ENCODE results near the gene PCTP.

DNA sequence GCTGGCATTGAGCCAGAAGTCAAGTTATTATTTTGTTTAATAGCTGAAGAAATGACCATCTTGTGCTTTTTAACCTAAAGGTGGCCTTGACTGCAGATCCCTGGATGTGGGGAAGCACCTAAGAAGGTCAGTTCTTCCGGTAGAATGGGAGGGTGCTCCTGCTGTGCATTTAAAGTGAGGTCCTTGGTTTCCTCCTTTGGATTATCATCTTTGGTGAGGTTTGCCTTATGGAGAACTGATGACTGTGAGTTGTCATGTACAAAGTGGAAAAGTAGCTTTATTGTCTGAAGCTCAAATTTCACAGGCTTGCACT is 66.5 kb downstream of the PCTP start:
- TF ChIP-seq JUND (IDR thresholded peaks at IDR 0.05) = no peak
- TF ChIP-seq, protein P1, sequence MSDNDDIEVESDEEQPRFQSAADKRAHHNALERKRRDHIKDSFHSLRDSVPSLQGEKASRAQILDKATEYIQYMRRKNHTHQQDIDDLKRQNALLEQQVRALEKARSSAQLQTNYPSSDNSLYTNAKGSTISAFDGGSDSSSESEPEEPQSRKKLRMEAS (IDR thresholded peaks at IDR 0.05; ENCODE audit: low read depth) = no peak
- TF ChIP-seq, protein P2, sequence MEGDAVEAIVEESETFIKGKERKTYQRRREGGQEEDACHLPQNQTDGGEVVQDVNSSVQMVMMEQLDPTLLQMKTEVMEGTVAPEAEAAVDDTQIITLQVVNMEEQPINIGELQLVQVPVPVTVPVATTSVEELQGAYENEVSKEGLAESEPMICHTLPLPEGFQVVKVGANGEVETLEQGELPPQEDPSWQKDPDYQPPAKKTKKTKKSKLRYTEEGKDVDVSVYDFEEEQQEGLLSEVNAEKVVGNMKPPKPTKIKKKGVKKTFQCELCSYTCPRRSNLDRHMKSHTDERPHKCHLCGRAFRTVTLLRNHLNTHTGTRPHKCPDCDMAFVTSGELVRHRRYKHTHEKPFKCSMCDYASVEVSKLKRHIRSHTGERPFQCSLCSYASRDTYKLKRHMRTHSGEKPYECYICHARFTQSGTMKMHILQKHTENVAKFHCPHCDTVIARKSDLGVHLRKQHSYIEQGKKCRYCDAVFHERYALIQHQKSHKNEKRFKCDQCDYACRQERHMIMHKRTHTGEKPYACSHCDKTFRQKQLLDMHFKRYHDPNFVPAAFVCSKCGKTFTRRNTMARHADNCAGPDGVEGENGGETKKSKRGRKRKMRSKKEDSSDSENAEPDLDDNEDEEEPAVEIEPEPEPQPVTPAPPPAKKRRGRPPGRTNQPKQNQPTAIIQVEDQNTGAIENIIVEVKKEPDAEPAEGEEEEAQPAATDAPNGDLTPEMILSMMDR (IDR thresholded peaks at IDR 0.05) = no peak
- no peak for TF ChIP-seq TEAD4 (IDR thresholded peaks at IDR 0.05; ENCODE audit: borderline replicate concordance, insufficient read depth)
- no peak for TF ChIP-seq TAF1 (IDR thresholded peaks at IDR 0.05; ENCODE audit: borderline replicate concordance, low read depth, low read length)
- TF ChIP-seq, protein P3, sequence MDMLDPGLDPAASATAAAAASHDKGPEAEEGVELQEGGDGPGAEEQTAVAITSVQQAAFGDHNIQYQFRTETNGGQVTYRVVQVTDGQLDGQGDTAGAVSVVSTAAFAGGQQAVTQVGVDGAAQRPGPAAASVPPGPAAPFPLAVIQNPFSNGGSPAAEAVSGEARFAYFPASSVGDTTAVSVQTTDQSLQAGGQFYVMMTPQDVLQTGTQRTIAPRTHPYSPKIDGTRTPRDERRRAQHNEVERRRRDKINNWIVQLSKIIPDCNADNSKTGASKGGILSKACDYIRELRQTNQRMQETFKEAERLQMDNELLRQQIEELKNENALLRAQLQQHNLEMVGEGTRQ (IDR thresholded peaks at IDR 0.05; ENCODE audit: borderline replicate concordance, low read depth, low read length) = no peak
- TF ChIP-seq, protein P4, sequence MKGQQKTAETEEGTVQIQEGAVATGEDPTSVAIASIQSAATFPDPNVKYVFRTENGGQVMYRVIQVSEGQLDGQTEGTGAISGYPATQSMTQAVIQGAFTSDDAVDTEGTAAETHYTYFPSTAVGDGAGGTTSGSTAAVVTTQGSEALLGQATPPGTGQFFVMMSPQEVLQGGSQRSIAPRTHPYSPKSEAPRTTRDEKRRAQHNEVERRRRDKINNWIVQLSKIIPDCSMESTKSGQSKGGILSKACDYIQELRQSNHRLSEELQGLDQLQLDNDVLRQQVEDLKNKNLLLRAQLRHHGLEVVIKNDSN (IDR thresholded peaks at IDR 0.05; ENCODE audit: borderline replicate concordance, low read depth) = no peak
- no peak for TF ChIP-seq EZH2phosphoT487 (IDR thresholded peaks at IDR 0.05; ENCODE audit: borderline replicate concordance, low read depth)
- no peak for TF ChIP-seq EP300 (IDR thresholded peaks at IDR 0.05; ENCODE audit: borderline replicate concordance in 1 of 2, low read depth in 1 of 2, low read length in 1 of 2)
- TF ChIP-seq RAD21 (IDR thresholded peaks at IDR 0.05; ENCODE audit: low read length) = no peak
- TF ChIP-seq RXRA (IDR thresholded peaks at IDR 0.05; ENCODE audit: borderline replicate concordance, low read depth) = no peak
- TF ChIP-seq YY1 (IDR thresholded peaks at IDR 0.05; ENCODE audit: low read depth) = no peak
